Measurements from ENCODE around the gene PARD6B. TPM values are rescaled to one million over a fixed set of nuclear protein-coding genes. Genes with fewer than 3 reads are reported as not detected.

The PARD6B gene
- total and polyA plus RNA-seq, 2 of the 4 experiments (the other 2 are of a cell fraction): 0.17 to 0.90 TPM

GRCh38 chr20:50682065-50682464 lies 49.3 kb upstream of the PARD6B start:
- no TSS peak for BruUV-seq (replicated peaks)
- Histone ChIP-seq H3K4me1 (ENCODE audit: control insufficient read depth, insufficient read depth, low read length) (peaks cover 9% of the 10 kb centered on the region; the same call in 1 of the 2 replicates), H4K5ac (ENCODE audit: low read depth, low read length) (no peak overlapping the region), H2AK9ac (replicated peaks; ENCODE audit: low read depth, low read length, poor library complexity) (no peak overlapping the region), H3K18ac (ENCODE audit: low read depth, low read length) (no peak overlapping the region), H2BK15ac (ENCODE audit: low read depth, low read length) (no peak overlapping the region), H3K27ac (ENCODE audit: insufficient read depth, low read length) (no peak overlapping the region), H3K14ac (replicated peaks; ENCODE audit: low read depth, low read length) (no peak overlapping the region), H3K4me2 (ENCODE audit: low read depth, low read length) (no peak overlapping the region), H3K9me1 (ENCODE audit: insufficient read depth, low read length) (peaks cover 13% of the 10 kb centered on the region), H3K27me3 (ENCODE audit: control insufficient read depth, insufficient read depth, low read length) (no peaks in the 10 kb centered on the region), H3K9ac (ENCODE audit: low read depth, low read length) (no peak overlapping the region), H2BK120ac (ENCODE audit: low read depth, low read length) (no peak overlapping the region), H3K4me3 (ENCODE audit: insufficient read depth, low read depth, low read length) (no peak overlapping the region), H3K4ac (ENCODE audit: low read depth, low read length) (no peak overlapping the region), H3K56ac (ENCODE audit: extremely low read depth, insufficient read depth, low read length) (no peak overlapping the region), H3K9me3 (ENCODE audit: control insufficient read depth, insufficient read depth, low read length) (no peaks in the 10 kb centered on the region), H2AFZ (replicated peaks; ENCODE audit: low read length, poor library complexity) (no peak overlapping the region), H2BK20ac (ENCODE audit: low read depth, low read length) (no peak overlapping the region), H4K8ac (ENCODE audit: low read depth in 2 of 2, low read length in 2 of 2) (no peak overlapping the region), H2AK5ac (ENCODE audit: low read depth, low read length) (no peak overlapping the region), H3K79me1 (ENCODE audit: low read depth in 1 of 2, low read length in 2 of 2) (peaks cover 0 to 7% of the 10 kb centered on the region in 2 experiments; a peak in 1 of 4 replicates), H3K36me3 (ENCODE audit: control insufficient read depth, insufficient read depth, low read length) (no peaks in the 10 kb centered on the region), H3K23ac (ENCODE audit: low read depth, low read length) (no peak overlapping the region), H2BK5ac (ENCODE audit: low read depth, low read length, poor library complexity, severe bottlenecking) (no peak overlapping the region), H4K20me1 (ENCODE audit: insufficient read depth, low read length) (0 out of 2 replicates have a peak, but pooled peaks cover 3% of the 10 kb centered on the region), H4K91ac (ENCODE audit: insufficient read depth, low read depth, low read length) (no peak overlapping the region)
- ChIA-PET POLR2A (ENCODE audit: unreplicated experiment) (no interaction called here), CTCF (no interaction called here)
- WGBS, 2 experiments (ENCODE audit: extremely low coverage in 2 of 2, insufficient read length in 1 of 2): no CpG with 5 or more reads among the region's 4 CpGs
- DNase-seq: no peak
- intact Hi-C loops (cut with micrococcal nuclease) (no loop called here), dilution Hi-C loops (cut with HindIII; ENCODE audit: low sequenced_read_pairs, unreplicated experiment) (no loop called here), in situ Hi-C loops (cut with MboI; ENCODE audit: low sequenced_read_pairs) (no loop called here)
- no peak for ATAC-seq (ENCODE audit: low read depth)
- TF ChIP-seq USF2 (IDR thresholded peaks at IDR 0.05; ENCODE audit: low read depth, low read length) (no peak), RCOR1 (IDR thresholded peaks at IDR 0.05; ENCODE audit: insufficient replicate concordance, low read length) (no peak), NFE2L2 (IDR thresholded peaks at IDR 0.05; ENCODE audit: low read depth, low read length) (no peak), POLR2A (IDR thresholded peaks at IDR 0.05; ENCODE audit: low read depth, low read length) (no peak), CTCF (conservative IDR thresholded peaks at IDR 0.05; ENCODE audit: low read depth, low read length) (no peak), RFX5 (IDR thresholded peaks at IDR 0.05; ENCODE audit: low read depth, low read length) (no peak)
